Sigmoid colon (tissue), 7 donors: ENCODE data around the gene STAT4. TPM values are rescaled to one million over a fixed set of nuclear protein-coding genes. Genes with fewer than 3 reads are reported as not detected.
A peak's percentile ranks its signal among the peaks of the same experiment; 100 is the strongest.

Source experiments
- DNase-seq: peaks from one replicate; pipeline ENCODE4 v3.0.0-alpha.2; 2019
- H3K27ac ChIP-seq, 4 donors: fragments of 200-600 bp; sonication (generic); one replicate each; pipeline ENCODE4 v1.5.1; 2016 to 2019; ENCODE audit warnings: mild to moderate bottlenecking in 1 of 4
- H3K27me3 ChIP-seq, 3 donors: fragments of 200-600 bp; sonication (generic); one replicate each; pipeline ENCODE4 v1.5.1; 2019; ENCODE audit warnings: mild to moderate bottlenecking in 1 of 3
- H3K36me3 ChIP-seq, 4 donors: fragments of 200-600 bp; sonication (generic); one replicate each; pipeline ENCODE4 v1.5.1; 2016 to 2019
- H3K4me1 ChIP-seq, 4 donors: fragments of 200-600 bp; sonication (generic); one replicate each; pipeline ENCODE4 v1.5.1; 2017 to 2019
- H3K4me3 ChIP-seq, 4 donors: fragments of 200-600 bp; sonication (generic); one replicate each; pipeline ENCODE4 v1.5.1; 2017 to 2019; ENCODE audit warnings: mild to moderate bottlenecking in 2 of 4, moderate library complexity in 1 of 4
- H3K9me3 ChIP-seq, 4 donors: fragments of 200-600 bp in 3 of 4; sonication (generic) in 3 of 4; one replicate each; pipeline versions ENCODE4 v1.5.1 to v1.6.1; 2013 to 2019
- CTCF ChIP-seq, 4 experiments: fragments of 450-650 bp in 3 of 4; fragments of 200-600 bp in 1 of 4; IDR thresholded peaks; one replicate each; pipeline ENCODE4 v1.5.1; 2016 to 2019; ENCODE audit warnings: antibody characterized with exemption in 4 of 4, mild to moderate bottlenecking in 3 of 4, moderate library complexity in 2 of 4
- EP300 ChIP-seq, 4 donors: sonication (generic); formaldehyde crosslinking; IDR thresholded peaks; one replicate each; pipeline ENCODE4 v1.6.1; 2017; ENCODE audit warnings: antibody characterized with exemption in 4 of 4
- POLR2A ChIP-seq, 2 donors: fragments of 450-650 bp; IDR thresholded peaks; one replicate each; pipeline ENCODE4 v1.6.1; 2016; ENCODE audit warnings: antibody characterized with exemption in 2 of 2, mild to moderate bottlenecking in 2 of 2, moderate library complexity in 2 of 2
- POLR2AphosphoS5 ChIP-seq, 4 donors: sonication (generic); formaldehyde crosslinking; IDR thresholded peaks; one replicate each; pipeline ENCODE4 v1.6.1; 2017; ENCODE audit warnings: antibody characterized with exemption in 4 of 4
- WGBS, 2 donors: extraction: QIAGEN DNeasy Blood & Tissue Kit; methylation state at CpG; one replicate each; pipeline ENCODE4 v1.1.7; 2013; 5-methylcytosine and 5-hydroxymethylcytosine counted together
- intact Hi-C: fragments of 100-400 bp; cut with DNase I; formaldehyde crosslinking; loops from one replicate; pipeline ENCODE4 v1.15.1; 2023
- polyA plus RNA-seq, 3 donors: library from polyadenylated mRNA; stranded (reverse); fragments of 200-250 nt; gene quantifications; one replicate each; pipeline ENCODE4 v1.2.3, GENCODE V29; 2013
- total RNA-seq, 4 donors: library from RNA; depleted of rRNA; stranded (reverse); fragments of >200 nt; gene quantifications; one replicate each; pipeline ENCODE4 v1.1.0, GENCODE V29; 2016
- donor health status: healthy with polysubstance abuse.
- donor health status: Bipolar disorder and iron deficiency.
- donor health status: healthy.

STAT4 gene
- total and polyA plus RNA-seq, 7 donors = 0.46 to 4.6 (median 0.70) TPM; not detected in 1

GRCh38 chr2:191165176-191165643 lies 14.4 kb upstream of the STAT4 start:
- H3K4me1 ChIP-seq = peaks cover 0 to 9% (median 0%) of the 10 kb centered on the region in 4 donors
- DNase-seq = no peak
- no peak overlapping the region for H3K27ac ChIP-seq
- H3K36me3 ChIP-seq = no peaks in the 10 kb centered on the region
- 19 to 28% methylated on average over 5 of the region's 5 CpGs for WGBS, 2 donors
- no peak overlapping the region for H3K4me3 ChIP-seq
- TF ChIP-seq EP300 (IDR thresholded peaks at IDR 0.05) (no peak), CTCF (IDR thresholded peaks at IDR 0.05) (peak in 3 of 4 experiments; percentile 16 to 59 (median 22))
- intact Hi-C loops = loop anchor here (1.0 to 5.0 kb wide), 2 partner anchors 337 to 357 kb away; no protein-coding TSS in a partner anchor
- no peaks in the 10 kb centered on the region for H3K27me3 ChIP-seq
- no peaks in the 10 kb centered on the region for H3K9me3 ChIP-seq

- 96 to 98% methylated on average over 1 of the region's 1 CpG for WGBS, 2 donors
- no peak for DNase-seq
- intact Hi-C loops = no loop called here
These were observed 8.0 kb upstream of the STAT4 start for GRCh38 chr2:191158747-191159146.

GRCh38 chr2:191158193-191158592 lies 7.4 kb upstream of the STAT4 start:
- WGBS, 2 donors = 24 to 44% methylated on average over 2 of the region's 2 CpGs
- TF ChIP-seq CTCF (IDR thresholded peaks at IDR 0.05) (no peak), POLR2AphosphoS5 (IDR thresholded peaks at IDR 0.05) (no peak), POLR2A (IDR thresholded peaks at IDR 0.05) (no peak), EP300 (IDR thresholded peaks at IDR 0.05) (no peak)
- no peaks in the 10 kb centered on the region for H3K27me3 ChIP-seq
- no peaks in the 10 kb centered on the region for H3K9me3 ChIP-seq
- DNase-seq = no peak
- H3K4me1 ChIP-seq = no peaks in the 10 kb centered on the region
- H3K4me3 ChIP-seq = no peak overlapping the region
- no peak overlapping the region for H3K27ac ChIP-seq
- intact Hi-C loops = no loop called here
- H3K36me3 ChIP-seq = no peaks in the 10 kb centered on the region

More at GRCh38 chr2:191158747-191159146, 8.0 kb upstream of the STAT4 start:
- Histone ChIP-seq H3K27ac (no peak overlapping the region), H3K36me3 (no peaks in the 10 kb centered on the region), H3K4me1 (no peaks in the 10 kb centered on the region), H3K4me3 (no peak overlapping the region), H3K27me3 (no peaks in the 10 kb centered on the region), H3K9me3 (no peaks in the 10 kb centered on the region)
- TF ChIP-seq EP300 (IDR thresholded peaks at IDR 0.05) (no peak), POLR2AphosphoS5 (IDR thresholded peaks at IDR 0.05) (no peak), CTCF (IDR thresholded peaks at IDR 0.05) (no peak), POLR2A (IDR thresholded peaks at IDR 0.05) (no peak)

GRCh38 chr2:191155608-191156071 lies 4.8 kb upstream of the STAT4 start:
- no peaks in the 10 kb centered on the region for H3K9me3 ChIP-seq
- H3K27ac ChIP-seq = no peak overlapping the region
- intact Hi-C loops = no loop called here
- H3K27me3 ChIP-seq = peaks cover 0 to 6% (median 3%) of the 10 kb centered on the region in 3 donors
- WGBS, 2 donors = 24 to 44% methylated on average over 1 of the region's 1 CpG
- H3K4me1 ChIP-seq = peaks cover 0 to 6% (median 5%) of the 10 kb centered on the region in 4 donors
- H3K4me3 ChIP-seq = no peak overlapping the region
- DNase-seq = no peak
- H3K36me3 ChIP-seq = no peaks in the 10 kb centered on the region
- peak in 1 of 4 experiments; percentile 21 for TF ChIP-seq CTCF (IDR thresholded peaks at IDR 0.05)
- TF ChIP-seq EP300 (IDR thresholded peaks at IDR 0.05) = no peak

- no peak overlapping the region for H3K27ac ChIP-seq
- no peak for DNase-seq
- TF ChIP-seq EP300 (IDR thresholded peaks at IDR 0.05) = no peak
- no peak for TF ChIP-seq POLR2A (IDR thresholded peaks at IDR 0.05)
- no peak for TF ChIP-seq CTCF (IDR thresholded peaks at IDR 0.05)
- no peak for TF ChIP-seq POLR2AphosphoS5 (IDR thresholded peaks at IDR 0.05)
- peaks cover 0 to 12% (median 6%) of the 10 kb centered on the region in 3 donors for H3K27me3 ChIP-seq
- no peaks in the 10 kb centered on the region for H3K9me3 ChIP-seq
- no peaks in the 10 kb centered on the region for H3K36me3 ChIP-seq
- H3K4me3 ChIP-seq = no peak overlapping the region
- intact Hi-C loops = no loop called here
- peaks cover 0 to 12% (median 11%) of the 10 kb centered on the region in 4 donors for H3K4me1 ChIP-seq
- 92 to 93% methylated on average over 2 of the region's 2 CpGs for WGBS, 2 donors
These were observed 2.9 kb upstream of the STAT4 start for GRCh38 chr2:191153716-191154115.
